Liver (tissue), 3 donors: Measurements from ENCODE around the gene NMNAT2.

Source experiments
- ATF3 ChIP-seq: IDR thresholded peaks from 2 replicates; pipeline ENCODE4 v1.6.1; 2016; ENCODE audit warnings: antibody characterized with exemption
- CTCF ChIP-seq: fragments of 150-350 bp; IDR thresholded peaks from 2 replicates; pipeline ENCODE4 v1.5.1; 2017; ENCODE audit warnings: improper control_type of control experiment, low read depth, low read length; ENCODE audit not compliant: missing input control
- EGR1 ChIP-seq, 2 donors: IDR thresholded peaks; 2 replicates each; pipeline ENCODE4 v1.6.1; 2016 to 2018; ENCODE audit warnings: antibody characterized with exemption in 2 of 2, low read depth in 2 of 2
- FOXA1 ChIP-seq: IDR thresholded peaks from 2 replicates; pipeline ENCODE4 v1.6.1; 2016; ENCODE audit warnings: antibody characterized with exemption
- FOXA2 ChIP-seq: IDR thresholded peaks from 2 replicates; pipeline ENCODE4 v1.6.1; 2016; ENCODE audit warnings: antibody characterized with exemption
- GABPA ChIP-seq, 2 donors: IDR thresholded peaks in 1 of 2; conservative IDR thresholded peaks in 1 of 2; 2 replicates each; pipeline ENCODE4 v1.6.1; 2016; ENCODE audit warnings: antibody characterized with exemption in 2 of 2, mild to moderate bottlenecking in 1 of 2, moderate library complexity in 1 of 2
- HNF4G ChIP-seq: IDR thresholded peaks from 2 replicates; pipeline ENCODE4 v1.6.1; 2016; ENCODE audit warnings: antibody characterized with exemption
- JUND ChIP-seq, 2 donors: IDR thresholded peaks; 2 replicates each; pipeline ENCODE4 v1.6.1; 2016; ENCODE audit warnings: antibody characterized with exemption in 2 of 2
- MAX ChIP-seq: IDR thresholded peaks from 2 replicates; pipeline ENCODE4 v1.6.1; 2016; ENCODE audit warnings: antibody characterized with exemption
- RXRA ChIP-seq, 2 donors: IDR thresholded peaks; 2 replicates each; pipeline ENCODE4 v1.6.1; 2017 to 2018; ENCODE audit warnings: antibody characterized with exemption in 2 of 2, mild to moderate bottlenecking in 1 of 2
- TAF1 ChIP-seq: conservative IDR thresholded peaks from 2 replicates; pipeline ENCODE4 v1.6.1; 2016; ENCODE audit warnings: antibody characterized with exemption, mild to moderate bottlenecking
- YY1 ChIP-seq: IDR thresholded peaks from 2 replicates; pipeline ENCODE4 v1.6.1; 2016; ENCODE audit warnings: antibody characterized with exemption, mild to moderate bottlenecking
- donor health status: healthy.
- donor health status: healthy.

DNA sequence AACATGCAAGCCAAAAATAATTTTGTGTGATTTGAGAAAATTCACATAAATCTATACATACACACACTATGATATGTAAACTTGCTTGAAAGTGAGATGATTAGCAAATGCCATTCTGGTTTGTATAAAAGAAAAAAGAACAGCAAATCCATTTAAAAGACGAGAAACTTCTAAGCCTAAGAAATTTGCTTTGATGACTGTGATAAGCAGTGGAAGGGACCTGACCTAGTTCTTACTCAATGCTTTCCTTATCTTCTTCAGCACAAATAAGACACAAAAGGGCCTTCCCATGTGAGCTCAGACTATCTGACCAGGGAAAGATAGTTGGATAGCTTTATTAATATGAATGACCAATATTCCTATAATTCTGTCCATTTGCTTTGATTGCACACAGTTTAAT lies 25.3 kb upstream of the NMNAT2 start:
- no peak for TF ChIP-seq CTCF
- no peak for TF ChIP-seq JUND (IDR thresholded peaks at IDR 0.05)
- TF ChIP-seq EGR1 (IDR thresholded peaks at IDR 0.05; ENCODE audit: low read depth in 2 of 2) = no peak
- no peak for TF ChIP-seq YY1
- no peak for TF ChIP-seq MAX
- TF ChIP-seq RXRA (IDR thresholded peaks at IDR 0.05) = no peak
- no peak for TF ChIP-seq GABPA (IDR thresholded peaks at IDR 0.05 in 1 of 2, conservative IDR thresholded peaks at IDR 0.05 in 1 of 2)
- TF ChIP-seq HNF4G = no peak
- TF ChIP-seq TAF1 = no peak
- TF ChIP-seq ATF3 = no peak
- TF ChIP-seq FOXA2 = no peak
- no peak for TF ChIP-seq FOXA1
